Measurements from ENCODE around the gene PSAPL1.

PSAPL1 gene

DNA sequence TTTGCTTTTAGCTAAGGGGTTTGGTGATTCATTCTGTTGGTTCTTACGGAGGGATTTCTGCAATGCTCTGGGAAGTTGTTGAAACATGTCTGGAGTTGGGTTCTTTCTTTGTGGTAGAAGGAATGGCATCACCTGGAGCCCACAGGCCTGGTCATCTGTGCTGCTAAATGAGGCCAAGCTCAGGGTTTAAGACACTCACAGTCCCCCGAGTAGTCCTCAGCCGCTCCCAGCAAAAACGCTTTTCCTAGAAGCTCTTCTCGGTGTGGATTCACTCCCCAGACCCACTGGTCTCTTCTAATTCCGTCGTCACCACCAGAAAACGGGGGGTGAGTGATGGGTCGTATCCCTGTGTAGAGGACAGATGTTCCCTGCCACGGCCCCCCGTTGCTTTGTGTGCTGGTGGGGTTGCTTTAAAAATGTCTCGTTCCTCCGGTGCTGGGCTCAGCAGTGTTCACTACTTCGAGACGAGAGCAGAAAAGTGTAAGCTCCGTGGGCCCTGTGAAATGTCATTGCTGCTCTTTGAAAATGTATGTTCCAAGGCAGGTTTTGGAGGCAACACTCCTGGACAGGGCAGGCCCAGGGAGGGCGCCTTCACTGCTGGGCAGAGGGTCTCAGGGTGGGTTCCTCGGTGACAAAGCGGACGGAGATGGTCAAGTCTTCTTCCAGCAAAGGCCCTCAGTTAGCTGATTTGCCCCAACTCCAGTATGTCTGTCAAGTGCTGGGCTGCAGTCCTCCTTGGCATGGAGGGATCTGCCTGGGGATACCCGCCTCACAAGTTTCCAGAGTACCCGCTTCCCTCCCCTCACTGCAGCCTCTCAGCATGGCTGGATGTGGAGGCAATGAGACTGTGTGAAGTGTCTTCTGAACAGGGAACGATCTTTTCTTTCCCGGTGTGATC is 37.3 kb downstream of the PSAPL1 start:
- DNase-seq (ENCODE audit: low read depth in 2 of 2), result no peak

DNA sequence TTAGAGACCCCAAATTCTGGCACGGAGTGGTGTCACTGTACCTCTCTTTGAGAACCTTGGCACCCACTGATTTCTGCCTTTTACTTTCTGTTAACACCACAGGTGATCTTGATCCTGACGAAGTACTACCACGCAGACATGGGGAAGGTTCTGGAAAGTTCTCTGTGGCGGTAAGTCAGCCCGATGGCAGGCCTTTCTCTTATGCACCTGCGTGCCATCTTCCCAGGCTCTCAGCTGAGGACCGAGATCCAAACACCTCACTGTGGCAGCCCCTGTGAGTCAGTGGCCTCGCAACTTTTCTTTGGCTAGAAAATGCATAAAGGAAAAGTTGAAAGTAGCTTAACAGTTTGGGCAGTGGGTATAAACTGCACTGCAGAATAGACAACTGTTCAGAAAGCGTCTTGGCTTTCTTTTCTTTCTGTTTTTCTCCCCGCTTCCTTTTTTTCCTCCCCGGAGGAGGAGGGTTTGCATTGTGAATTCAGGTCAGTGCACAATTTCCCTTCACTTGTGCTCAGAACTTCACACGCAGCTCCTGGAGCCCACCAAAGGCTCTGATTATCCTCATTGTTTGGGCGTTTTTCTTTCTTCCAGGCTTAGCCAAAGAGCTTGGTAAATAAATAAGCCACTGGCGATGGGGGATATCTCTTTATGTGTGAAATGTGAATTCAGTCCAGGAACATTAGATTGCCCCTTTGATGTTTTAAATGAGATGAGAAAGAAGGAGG is 38.4 kb downstream of the PSAPL1 start:
- DNase-seq (ENCODE audit: low read depth in 2 of 2), result no peak

DNA sequence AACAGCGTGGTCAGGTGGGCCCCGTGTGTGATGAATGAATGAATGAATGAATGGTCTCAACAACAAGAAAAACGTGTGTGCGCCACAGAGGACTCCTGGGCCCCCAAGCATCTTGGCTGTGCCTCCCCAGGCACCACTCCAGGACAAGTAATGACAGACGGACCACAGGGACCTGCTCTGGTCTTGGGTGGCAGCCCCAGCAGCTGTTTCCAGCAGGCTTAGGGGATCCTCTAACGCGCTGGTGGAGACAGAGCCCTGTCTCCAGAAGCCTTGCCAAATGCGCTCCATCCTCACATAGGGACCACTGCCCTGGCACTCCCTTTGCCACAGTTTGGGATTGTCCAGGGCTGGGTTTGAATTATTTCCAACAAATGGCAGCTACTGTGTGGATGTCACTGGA is 39.1 kb downstream of the PSAPL1 start:
- no peak for DNase-seq (ENCODE audit: low read depth in 2 of 2)

DNA sequence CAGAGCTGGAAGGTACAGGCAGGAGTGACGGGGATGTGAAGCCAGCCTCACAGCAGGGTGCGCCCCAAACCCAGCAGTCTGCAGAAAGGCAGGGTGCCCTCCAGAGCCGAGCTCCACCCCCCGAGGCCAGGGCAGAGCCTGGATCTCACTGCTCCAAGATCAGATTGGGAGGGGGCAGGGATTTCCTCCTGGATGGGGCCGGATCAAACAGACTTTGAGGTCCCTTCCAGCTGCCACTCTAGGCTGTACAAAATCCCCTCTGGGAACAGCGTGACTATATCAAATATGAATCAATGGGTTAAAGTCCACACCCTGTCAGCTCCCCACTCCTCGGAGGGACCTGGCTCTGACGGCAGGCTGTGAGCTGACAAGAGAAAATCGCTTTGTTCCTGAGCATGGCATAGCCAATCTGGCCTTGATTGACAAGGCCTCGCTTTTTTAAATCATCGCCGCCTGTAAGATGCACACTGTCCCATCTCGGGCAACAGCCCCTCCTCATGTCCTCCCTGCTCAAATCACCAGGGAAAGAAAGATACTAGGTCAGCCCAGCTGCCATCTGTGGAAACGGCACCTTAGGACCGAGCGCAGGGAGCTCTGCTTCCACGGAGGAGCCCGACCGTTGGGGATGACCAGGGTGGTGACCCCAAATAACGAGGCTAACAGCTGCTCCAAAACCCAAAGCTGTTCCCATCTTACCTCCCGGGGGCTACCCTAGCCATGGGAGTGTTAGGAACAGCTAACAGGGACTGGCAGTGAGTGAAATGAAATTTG is 39.9 kb downstream of the PSAPL1 start:
- DNase-seq (ENCODE audit: low read depth in 2 of 2), result no peak

DNA sequence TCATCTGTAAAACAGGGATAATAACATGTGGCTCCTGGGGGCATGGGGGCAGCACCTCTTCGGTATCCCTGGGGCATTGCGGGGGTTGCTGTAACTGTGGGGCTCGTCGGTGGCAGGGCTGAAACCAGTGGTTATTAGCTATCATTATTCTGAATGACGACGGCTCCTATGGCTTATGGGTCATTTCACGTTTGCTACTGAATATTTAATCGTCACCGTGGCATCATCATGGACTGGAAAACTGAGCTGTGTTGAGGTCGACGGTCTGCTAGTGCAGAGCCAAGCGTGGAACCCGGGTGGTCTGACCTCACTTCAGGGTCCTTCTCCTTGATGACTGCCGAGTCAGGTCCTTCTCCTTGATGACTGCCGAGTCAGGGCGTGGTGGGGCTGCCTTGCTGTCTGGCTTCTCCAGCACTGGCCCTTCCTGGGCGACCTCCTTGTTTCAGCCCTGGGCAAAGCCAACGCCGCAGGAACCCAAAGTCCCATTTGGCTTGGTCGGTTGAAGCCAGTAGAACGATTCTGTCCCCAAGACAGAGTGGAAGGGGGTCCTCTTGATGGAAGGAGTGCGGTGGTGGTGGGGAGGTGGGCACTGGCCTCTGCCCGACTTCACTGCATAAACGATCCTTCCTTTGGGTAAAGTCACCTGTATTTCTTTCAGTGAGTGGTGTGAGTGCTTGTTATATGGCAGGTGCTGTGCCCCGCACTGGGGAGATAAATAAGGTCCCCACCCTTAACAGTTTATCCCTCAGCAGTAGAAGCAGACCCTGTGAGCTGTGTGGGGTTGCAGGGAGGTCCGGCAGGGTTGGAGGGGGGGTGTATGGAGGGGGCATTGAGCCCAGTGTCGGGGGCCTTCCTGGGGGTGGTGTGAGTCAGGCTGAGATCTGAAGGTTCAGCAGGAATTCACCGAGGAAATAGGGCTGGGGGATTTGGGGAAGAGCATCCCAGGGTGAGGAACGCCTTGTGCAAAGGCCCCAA is 40.8 kb downstream of the PSAPL1 start:
- no peak for DNase-seq (ENCODE audit: low read depth in 2 of 2)

DNA sequence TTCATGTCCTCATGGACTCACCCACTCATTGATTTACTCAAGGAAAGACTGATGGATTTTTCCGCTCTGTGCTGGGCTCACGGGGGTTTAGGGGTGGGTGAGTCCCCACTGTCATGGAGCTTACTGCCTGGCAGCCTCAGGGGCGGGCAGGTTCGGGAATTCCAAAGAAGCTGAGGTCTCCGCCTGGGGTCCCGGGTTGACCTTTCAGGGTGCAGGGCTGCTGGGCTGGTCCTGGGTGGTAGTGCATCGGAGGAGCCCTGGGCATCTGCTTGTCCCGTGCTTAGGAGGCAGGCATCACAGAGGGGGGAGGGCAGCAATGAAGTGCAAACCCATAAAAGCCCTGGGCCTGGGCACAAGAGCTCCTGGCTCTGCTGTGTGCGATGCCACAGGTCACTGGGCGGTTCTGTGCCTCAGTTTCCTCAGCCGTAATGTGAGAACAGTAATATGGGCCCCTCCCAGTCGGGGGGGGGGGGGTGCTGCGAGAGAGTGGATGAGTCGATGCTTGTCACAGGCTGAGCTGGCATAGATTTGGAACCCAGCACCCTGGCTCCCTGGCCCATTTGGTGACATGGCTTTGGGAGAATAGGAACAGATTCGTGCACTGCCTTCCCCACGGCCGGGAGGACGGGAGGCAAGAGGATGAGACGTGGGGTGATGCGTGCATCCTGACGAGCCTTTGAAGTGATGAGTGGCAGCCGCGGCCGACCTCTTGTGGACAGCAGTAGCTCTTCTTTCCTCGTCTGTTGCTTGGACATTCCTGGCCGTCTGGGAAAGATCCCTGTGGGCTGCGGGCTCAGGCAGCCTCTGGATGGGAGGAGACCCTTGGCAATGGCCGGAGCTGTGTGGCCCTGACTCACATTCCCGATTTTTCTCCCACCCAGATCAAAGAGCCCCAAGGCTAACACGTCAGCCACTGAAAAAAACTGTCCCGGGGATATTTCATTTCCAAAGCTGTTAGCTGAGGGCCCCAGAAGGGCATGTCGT is 42.0 kb downstream of the PSAPL1 start:
- DNase-seq (ENCODE audit: low read depth in 2 of 2), result no peak

DNA sequence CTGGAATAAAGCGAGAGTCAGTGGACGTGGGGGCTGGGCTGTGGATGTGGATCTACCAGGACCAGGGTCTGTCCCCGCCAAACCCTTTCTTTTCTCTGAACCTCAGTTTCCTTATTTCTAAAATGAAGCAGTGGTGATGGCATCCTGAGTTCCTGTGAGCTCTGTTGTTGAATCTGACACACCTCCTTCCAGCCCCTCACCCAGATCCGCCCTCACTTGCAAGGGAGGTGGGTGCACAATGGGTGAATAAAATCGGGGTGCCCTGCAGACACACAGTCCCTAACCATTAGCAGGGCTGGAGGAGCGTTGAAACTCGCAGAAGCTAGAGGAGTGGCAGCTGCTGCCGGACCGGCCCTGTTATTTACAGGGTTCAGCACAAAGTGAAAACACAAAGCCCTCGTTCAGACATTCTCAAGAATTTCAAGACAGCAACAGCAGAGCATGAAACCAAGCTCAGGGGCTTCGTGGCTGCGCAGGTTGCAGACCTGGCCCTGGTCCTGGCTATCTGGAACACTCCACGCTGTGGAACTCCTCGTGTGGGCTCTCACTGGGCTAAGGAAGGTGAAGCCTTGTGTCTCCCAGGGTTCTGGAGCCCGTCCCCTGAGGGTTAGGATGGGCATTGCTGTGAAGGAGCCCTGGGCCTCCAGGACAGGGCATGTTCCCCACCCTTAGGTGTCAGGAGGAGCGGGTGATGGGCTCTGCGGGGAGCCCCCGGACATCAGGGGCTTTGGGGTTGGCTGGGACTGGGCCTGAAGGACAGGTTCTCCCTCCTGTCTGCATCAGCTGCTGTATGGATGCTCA is 42.9 kb downstream of the PSAPL1 start:
- DNase-seq (ENCODE audit: low read depth in 2 of 2), result no peak

DNA sequence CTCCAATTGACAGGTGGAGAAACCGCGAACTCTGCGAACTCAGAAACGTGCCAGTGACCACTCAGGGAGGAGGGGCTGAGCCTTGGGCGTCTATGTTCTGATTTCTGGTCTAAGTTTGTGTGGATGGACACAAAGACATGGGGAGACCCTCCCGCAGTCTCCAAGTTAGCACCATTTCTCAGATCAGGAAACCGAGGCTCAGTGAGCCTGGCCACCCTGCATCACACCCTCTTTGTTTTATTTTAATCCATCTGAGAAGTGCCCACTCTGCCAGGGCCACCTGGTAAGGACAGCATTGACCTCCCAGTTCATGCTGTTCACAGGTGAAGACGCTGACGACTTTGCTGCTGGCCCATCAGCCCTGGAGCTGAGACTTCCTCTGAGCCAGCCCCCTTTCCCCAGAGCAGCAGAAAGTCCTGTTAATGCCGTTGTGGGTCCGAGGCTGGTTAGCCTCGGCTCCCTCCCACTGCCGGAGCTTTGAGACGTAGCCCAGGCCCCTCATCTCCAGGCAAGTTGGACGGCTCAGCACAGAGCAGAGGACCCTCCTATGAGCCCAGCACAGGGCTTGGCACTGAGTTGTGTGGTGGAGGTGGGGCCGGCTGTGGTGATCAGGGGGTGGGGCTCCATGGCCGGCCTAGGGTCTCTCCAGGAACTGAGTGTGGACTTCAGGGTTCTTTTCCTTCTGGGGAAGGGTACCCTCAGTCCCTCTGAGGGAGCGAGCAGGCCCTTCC is 43.7 kb downstream of the PSAPL1 start:
- DNase-seq (ENCODE audit: low read depth in 2 of 2), result no peak

DNA sequence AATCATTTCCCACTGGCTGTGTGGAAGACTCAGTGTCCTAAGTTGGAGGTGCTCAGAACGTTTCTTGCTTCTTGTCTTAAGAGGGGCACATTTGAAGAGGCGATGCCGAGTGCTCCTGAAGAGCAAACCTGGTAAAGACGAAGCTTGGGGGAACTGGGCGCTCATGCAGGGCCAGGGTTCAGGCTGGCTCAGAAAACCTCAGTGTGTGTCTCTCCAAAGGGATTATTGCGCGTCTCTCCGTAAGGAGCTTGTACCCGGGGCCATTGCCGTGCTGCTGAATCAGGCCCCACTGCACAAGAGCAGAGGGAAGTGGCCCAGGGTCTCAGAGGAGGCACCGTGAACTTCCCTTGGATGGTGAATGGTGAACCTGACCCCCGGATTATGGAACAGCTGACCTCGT is 44.4 kb downstream of the PSAPL1 start:
- no peak for DNase-seq (ENCODE audit: low read depth in 2 of 2)

DNA sequence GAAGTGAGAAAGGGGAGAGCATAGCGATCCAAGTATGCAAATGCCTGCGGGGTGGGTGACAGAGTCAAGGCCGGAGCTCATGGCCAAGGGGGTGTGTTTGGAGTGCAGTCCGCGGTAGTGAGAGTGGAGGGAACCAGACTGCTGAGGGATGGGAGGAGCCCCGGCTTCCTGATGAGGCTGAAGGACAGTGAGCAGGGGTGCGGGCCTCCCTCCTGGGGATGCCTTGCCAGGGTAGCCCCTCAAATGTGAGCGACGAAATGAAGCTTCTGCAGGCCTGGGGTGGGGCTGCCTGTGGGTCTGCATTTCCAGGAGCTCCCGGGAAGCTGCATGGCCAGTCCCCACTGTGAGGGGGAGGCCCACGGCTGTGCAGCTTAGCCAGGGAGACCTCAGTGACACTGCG is 45.0 kb downstream of the PSAPL1 start:
- no peak for DNase-seq (ENCODE audit: low read depth in 2 of 2)

DNA sequence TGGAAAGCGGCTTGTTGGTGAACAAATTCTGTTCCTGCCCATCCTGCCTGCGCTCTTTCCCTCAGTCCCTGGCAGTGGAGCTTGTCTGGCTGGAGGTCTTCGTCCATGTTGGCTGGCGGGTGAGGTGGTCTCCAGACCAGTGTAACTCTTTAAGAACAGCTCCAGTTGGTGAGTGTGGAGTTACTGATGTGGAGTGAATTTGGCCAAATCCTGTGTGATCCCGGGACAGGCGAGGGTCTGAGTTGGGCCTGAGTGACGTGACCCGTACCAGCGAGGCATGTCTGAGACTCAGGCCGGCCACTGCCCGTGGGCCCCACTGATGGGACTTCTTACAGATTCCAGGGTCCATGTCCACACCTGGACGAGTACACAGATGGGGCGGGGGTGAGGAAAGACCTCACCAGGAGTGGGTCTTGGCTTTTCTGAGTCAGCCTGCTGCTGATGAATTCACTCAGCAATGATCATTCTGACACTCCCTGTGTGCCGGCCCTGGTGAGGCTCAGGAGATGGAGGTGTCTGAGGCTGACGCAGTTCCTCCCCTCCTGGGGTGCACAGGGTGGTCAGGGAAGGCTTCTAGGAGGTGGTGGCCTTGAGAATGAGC is 45.5 kb downstream of the PSAPL1 start:
- DNase-seq (ENCODE audit: low read depth in 2 of 2), result no peak

DNA sequence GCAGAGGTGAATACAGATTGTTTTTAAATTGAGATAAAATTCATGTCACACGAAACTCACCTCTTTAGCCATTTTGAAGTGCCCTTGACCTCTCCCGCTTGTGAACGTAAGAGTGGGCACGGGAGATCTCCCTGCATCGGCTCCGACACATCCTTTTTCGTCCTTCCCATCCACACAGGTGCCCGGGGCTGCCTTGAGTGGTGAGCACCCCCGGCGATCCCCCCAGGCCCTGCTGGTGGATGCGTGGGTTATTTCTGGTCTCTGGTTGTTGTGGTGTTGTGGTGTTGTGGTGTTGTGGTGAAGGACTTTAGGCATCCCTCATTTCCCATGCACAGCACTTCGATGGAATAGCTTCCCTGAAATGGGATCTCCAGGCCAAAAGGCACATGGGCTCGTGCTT is 46.1 kb downstream of the PSAPL1 start:
- DNase-seq (ENCODE audit: low read depth in 2 of 2), result no peak

DNA sequence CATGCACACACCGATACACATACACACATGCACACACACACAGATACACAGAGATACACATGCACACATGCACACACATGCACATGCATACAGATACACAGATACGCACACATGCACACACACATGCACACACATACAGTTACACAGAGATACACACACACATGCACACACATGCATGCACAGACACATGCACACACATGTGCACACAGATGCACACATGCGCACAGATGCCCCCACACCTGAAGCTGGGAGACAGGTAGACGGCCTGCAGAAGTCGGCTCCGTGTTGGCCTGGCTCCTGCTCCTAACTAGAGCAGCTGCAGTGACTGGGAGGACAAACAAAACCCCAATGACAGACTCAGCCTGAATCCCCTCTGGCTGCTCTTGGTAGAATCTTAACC is 46.8 kb downstream of the PSAPL1 start:
- DNase-seq (ENCODE audit: low read depth in 2 of 2), result no peak

DNA sequence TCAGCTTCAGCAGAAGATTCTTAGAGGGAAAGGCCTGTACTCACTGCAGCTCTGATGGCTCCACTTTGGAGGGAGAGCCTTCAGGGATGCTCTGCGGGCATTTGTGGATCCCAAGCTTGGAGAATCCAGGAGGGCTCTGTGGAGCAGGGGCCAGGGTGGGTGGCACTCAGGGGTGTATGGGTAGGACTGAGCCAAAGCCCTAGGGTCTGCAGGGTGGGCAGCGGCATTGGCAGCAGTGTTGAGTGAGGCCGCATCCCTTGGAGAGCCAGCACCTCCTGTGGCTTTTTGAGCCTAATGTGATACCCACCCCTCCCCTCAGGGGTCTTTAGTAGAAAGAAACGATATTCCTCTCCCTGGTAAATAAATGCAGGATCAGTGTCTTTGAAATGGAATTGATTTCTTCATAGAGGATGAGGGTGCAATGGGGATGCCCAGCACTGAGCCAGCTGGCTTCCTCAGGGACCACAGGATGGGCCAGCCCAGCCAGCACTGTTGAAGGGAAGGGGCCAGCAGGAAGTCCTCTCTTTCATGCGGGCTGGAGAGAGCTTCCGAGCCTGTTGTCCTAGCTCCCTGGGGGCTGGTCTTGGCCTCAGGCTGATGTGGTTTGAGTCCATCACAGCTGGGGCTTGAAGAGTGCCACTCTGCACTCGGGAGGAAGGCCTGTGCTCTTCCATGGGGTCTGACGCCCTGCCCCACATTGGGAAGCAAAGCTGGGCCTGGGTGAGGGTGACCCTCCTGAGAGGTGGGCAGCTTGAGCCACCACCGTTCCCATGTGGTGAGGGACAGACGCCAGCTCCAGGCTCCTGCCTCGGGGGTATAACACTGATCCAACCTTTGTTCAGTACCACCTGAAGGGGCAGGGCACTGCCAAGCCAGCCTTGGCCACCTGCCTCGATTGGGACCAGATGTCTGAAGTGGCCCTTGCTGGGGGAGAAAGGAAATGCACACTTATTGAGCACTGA is 49.5 kb downstream of the PSAPL1 start:
- DNase-seq (ENCODE audit: low read depth in 2 of 2), result no peak

DNA sequence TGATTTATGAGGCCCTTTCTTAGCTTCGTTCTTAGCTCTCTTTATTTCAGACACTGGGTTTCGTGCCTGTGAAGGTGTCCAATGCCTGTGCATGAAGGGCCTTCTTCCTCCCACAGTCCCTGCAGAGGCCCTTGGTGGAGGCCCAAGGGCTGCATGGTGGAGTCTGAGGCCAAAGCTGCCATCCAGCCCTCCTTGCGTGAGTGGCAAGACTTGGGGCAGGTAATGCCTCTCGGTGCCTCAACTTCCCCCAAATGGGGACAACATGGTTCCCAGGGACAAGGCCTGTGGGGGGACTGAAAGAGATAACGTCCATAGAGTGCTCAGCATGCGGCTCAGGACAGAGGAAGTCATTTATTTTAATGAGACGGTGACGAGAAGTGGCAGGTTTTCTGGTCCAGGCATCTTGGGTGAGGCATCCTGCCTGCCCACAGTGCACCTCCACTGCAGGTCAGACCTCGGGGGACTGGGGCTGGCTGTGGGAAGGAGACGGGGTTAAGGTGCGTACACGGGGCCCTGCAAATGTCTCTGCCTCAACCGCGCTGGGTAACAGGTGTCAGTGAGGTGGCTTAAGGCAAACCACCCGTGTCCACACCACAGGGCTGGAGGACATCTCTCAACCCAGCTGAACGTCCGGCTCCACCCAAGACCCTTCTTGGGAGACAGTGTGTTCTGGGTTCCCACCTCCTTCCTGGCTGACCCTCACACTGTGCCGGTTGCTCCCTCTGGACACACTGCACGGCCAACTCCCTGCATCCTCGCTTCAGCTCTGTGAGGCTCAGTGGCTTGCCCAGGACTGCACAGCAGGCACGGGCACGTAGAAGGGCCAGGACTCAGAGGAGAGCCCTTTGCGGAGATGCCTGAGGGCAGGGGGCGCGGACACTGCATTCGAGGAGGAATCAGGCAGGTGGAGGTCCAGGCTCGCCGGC is 50.5 kb downstream of the PSAPL1 start:
- no peak for DNase-seq (ENCODE audit: low read depth in 2 of 2)

DNA sequence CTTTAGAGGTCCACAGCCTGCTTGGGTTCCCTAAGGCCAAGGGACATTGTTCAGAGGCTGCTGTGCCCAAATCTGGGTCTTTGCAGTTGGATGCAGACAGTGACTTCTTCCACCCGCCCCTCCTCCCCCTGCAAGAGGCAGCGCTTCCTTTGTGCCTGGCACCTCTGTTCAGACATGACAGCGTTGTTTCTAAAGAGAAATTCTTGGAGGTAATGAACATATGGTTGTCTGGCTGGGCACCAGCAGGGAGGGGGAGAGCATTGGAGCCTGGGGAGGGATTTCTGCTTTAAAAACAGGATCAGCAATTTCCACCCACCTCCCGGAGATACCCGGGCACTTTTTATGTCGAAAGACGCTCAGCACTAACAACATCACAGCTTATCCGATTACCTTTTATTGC is 51.5 kb downstream of the PSAPL1 start:
- no peak for DNase-seq (ENCODE audit: low read depth in 2 of 2)

All from stimulated activated CD4-positive, alpha-beta T cell treated with anti-CD3 and anti-CD28 coated beads, Interleukin-4, amount 100 ng/mL, for 48 hours (primary cell).